Hepatocyte (in vitro differentiated cells): ENCODE results near the gene POLR2F. TPM values are rescaled to one million over a fixed set of nuclear protein-coding genes. Genes with fewer than 3 reads are reported as not detected.

Source experiments
- DNase-seq: peaks from one replicate; pipeline ENCODE4 v3.0.0-alpha.2; 2016; ENCODE audit warnings: low spot score
- H2AFZ ChIP-seq: fragments of 200-600 bp; sonication (generic); 2 replicates; pipeline ENCODE4 v1.6.0; 2016; ENCODE audit warnings: antibody characterized with exemption, mild to moderate bottlenecking
- H3K27ac ChIP-seq: fragments of 200-600 bp; sonication (generic); 2 replicates; pipeline ENCODE4 v1.5.1; 2016; ENCODE audit warnings: mild to moderate bottlenecking
- H3K27me3 ChIP-seq: fragments of 200-600 bp; sonication (generic); 2 replicates; pipeline ENCODE4 v1.6.1; 2016
- H3K36me3 ChIP-seq: fragments of 200-600 bp; sonication (generic); replicated peaks from 2 replicates; pipeline ENCODE4 v1.5.1; 2016; ENCODE audit warnings: low read depth; ENCODE audit not compliant: insufficient read depth
- H3K4me1 ChIP-seq: fragments of 200-600 bp; sonication (generic); 2 replicates; pipeline ENCODE4 v1.5.1; 2016; ENCODE audit warnings: mild to moderate bottlenecking, moderate library complexity; ENCODE audit not compliant: insufficient read depth
- H3K4me2 ChIP-seq: fragments of 200-600 bp; sonication (generic); 2 replicates; pipeline ENCODE4 v1.6.0; 2016
- H3K4me3 ChIP-seq: fragments of 200-600 bp; sonication (generic); 2 replicates; pipeline ENCODE4 v1.5.1; 2016; ENCODE audit warnings: mild to moderate bottlenecking
- H3K79me2 ChIP-seq: fragments of 200-600 bp; sonication (generic); 2 replicates; pipeline ENCODE4 v1.6.0; 2017; ENCODE audit warnings: mild to moderate bottlenecking
- H3K9me2 ChIP-seq: fragments of 200-600 bp; sonication (generic); replicated peaks from 2 replicates; pipeline ENCODE4 v1.6.0; 2017; ENCODE audit warnings: mild to moderate bottlenecking; ENCODE audit not compliant: insufficient read depth
- H3K9me3 ChIP-seq: fragments of 200-600 bp; sonication (generic); 2 replicates; pipeline ENCODE4 v1.5.1; 2016; ENCODE audit warnings: low read depth, mild to moderate bottlenecking
- H4K20me1 ChIP-seq: fragments of 200-600 bp; sonication (generic); 2 replicates; pipeline ENCODE4 v1.6.0; 2016; ENCODE audit warnings: mild to moderate bottlenecking; ENCODE audit not compliant: insufficient read depth, poor library complexity, severe bottlenecking
- EZH2 ChIP-seq: fragments of 200-600 bp; sonication (generic); IDR thresholded peaks from 2 replicates; pipeline ENCODE4 v1.6.1; 2016; ENCODE audit warnings: antibody characterized with exemption, mild to moderate bottlenecking, borderline replicate concordance
- EZH2phosphoT487 ChIP-seq: fragments of 200-600 bp; sonication (generic); IDR thresholded peaks from one replicate; pipeline ENCODE4 v1.6.1; 2018; ENCODE audit warnings: antibody characterized with exemption, mild to moderate bottlenecking, low read depth, moderate library complexity; ENCODE audit not compliant: unreplicated experiment, severe bottlenecking
- whole genome bisulfite sequencing: methylation state at CpG from one replicate; pipeline ENCODE4 v1.1.6; 2016; ENCODE audit warnings: low lambda C conversion rate; ENCODE audit errors: missing lambda C conversion rate; 5-methylcytosine and 5-hydroxymethylcytosine counted together
- polyA plus RNA-seq: library from polyadenylated mRNA; unstranded; fragments of >200 nt; fragmentation: Nextera tagmentation; extraction: Ambion mirVana; gene quantifications from 2 replicates; pipeline ENCODE4 v1.2.1, GENCODE V29; 2016
- total RNA-seq: library from RNA; depleted of rRNA; stranded (reverse); fragments of >200 nt; gene quantifications from 2 replicates; pipeline ENCODE4 v1.2.3, GENCODE V29; 2014
- TF ChIP-seq, protein P1 (sequence below): fragments of 200-600 bp; sonication (generic); IDR thresholded peaks from 2 replicates; pipeline ENCODE4 v1.5.1; 2016; ENCODE audit warnings: antibody characterized with exemption, mild to moderate bottlenecking; ENCODE audit not compliant: poor library complexity

POLR2F gene
- total RNA-seq, result 59.4 and 74.3 TPM in 2 replicates
- 119 and 129 TPM in 2 replicates for polyA plus RNA-seq

- Histone ChIP-seq H3K9me3 (no peaks in the 10 kb centered on the region), H3K4me1 (peaks cover 14% of the 10 kb centered on the region), H3K4me3 (peak within 1 kb of the TSS; percentile 46), H3K27me3 (no peaks in the 10 kb centered on the region), H4K20me1 (no peaks in the 10 kb centered on the region), H3K36me3 (no peaks in the 10 kb centered on the region), H3K79me2 (peaks cover 30% of the 10 kb centered on the region), H2AFZ (peak within 1 kb of the TSS; percentile 90), H3K4me2 (peak within 1 kb of the TSS; percentile 93), H3K27ac (no peak within 1 kb of the TSS), H3K9me2 (no peaks in the 10 kb centered on the region)
- under 1% methylated on average over 45 of the region's 52 CpGs for WGBS
- TF ChIP-seq, protein P1, sequence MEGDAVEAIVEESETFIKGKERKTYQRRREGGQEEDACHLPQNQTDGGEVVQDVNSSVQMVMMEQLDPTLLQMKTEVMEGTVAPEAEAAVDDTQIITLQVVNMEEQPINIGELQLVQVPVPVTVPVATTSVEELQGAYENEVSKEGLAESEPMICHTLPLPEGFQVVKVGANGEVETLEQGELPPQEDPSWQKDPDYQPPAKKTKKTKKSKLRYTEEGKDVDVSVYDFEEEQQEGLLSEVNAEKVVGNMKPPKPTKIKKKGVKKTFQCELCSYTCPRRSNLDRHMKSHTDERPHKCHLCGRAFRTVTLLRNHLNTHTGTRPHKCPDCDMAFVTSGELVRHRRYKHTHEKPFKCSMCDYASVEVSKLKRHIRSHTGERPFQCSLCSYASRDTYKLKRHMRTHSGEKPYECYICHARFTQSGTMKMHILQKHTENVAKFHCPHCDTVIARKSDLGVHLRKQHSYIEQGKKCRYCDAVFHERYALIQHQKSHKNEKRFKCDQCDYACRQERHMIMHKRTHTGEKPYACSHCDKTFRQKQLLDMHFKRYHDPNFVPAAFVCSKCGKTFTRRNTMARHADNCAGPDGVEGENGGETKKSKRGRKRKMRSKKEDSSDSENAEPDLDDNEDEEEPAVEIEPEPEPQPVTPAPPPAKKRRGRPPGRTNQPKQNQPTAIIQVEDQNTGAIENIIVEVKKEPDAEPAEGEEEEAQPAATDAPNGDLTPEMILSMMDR, result no peak
- TF ChIP-seq EZH2 (no peak), EZH2phosphoT487 (no peak)
- peak; percentile 99 for DNase-seq
Measured at GRCh38 chr22:37953437-37954179, at the start of gene POLR2F, which contains the start of gene C22orf23. Gene POLR2F, plus strand, starts transcription at chr22:37953699. Its CDS starts 89 bp downstream, at chr22:37953788. Gene C22orf23, minus strand, starts transcription at chr22:37953601. Its CDS starts 452 bp downstream, at chr22:37953149.

GRCh38 chr22:37904572-37905533 is 48.6 kb upstream of the POLR2F start:
- Histone ChIP-seq H3K4me3 (no peak overlapping the region), H3K36me3 (no peaks in the 10 kb centered on the region), H3K4me2 (peak overlapping the region; percentile 78), H2AFZ (peak overlapping the region; percentile 55), H3K27ac (peak overlapping the region; percentile 92), H3K27me3 (no peaks in the 10 kb centered on the region), H3K79me2 (peaks cover 23% of the 10 kb centered on the region), H4K20me1 (no peaks in the 10 kb centered on the region), H3K9me3 (no peaks in the 10 kb centered on the region), H3K4me1 (peaks cover 18% of the 10 kb centered on the region), H3K9me2 (no peaks in the 10 kb centered on the region)
- TF ChIP-seq EZH2phosphoT487 (no peak), EZH2 (no peak)
- TF ChIP-seq, protein P1, result no peak
- DNase-seq, result peak; percentile 84
- 64% methylated on average over 10 of the region's 10 CpGs for WGBS

DNA sequence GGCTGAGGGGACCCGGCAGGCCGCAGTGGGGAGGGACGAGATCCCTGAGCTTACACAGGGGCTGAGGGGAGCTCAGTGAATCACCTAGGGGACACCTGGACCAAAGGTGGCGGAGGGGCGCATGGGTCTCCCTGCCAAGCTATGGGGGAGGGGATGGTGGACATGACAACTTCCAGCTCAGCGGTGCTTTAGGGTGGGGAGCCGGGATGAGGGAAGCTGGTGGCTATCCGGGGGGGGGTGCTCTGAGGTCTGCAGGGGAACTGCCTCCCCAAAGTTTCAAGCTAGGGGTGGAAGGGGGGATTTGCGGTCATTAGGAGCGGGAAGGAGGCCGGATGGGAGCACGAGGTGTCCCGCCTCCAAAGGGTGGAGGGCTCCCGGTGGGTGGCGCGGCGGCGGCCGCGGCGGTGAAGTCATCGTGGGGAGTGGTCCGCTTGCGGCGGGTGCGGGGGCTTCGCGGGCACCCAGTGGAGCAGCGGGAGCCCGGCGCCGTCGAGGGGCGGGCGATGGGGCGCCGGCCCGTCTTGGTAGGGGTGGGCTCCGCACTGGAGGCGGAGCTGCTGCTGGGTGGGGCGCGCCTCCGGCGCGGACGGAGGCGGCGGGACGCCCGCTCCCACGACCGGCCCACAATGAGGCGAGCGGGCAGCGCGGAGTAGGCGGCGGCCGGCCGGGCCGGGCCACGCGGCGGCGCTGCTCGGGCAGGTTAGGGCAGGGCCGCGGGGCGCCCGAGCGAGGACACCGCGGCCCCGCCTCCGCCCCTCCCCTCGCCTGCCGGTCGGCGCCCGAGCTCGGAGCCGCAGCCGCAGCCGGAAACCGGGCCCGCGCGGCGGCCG is 47.8 kb upstream of the POLR2F start, which contains the start of gene MICALL1:
MICALL1 (plus strand) TSS at position 764 of the 830 bp plus-strand sequence. CDS start 126 bp downstream, outside the sequence.
- H3K4me3 ChIP-seq, result peak within 1 kb of the TSS; percentile 72
- peak within 1 kb of the TSS; percentile 56 for H2AFZ ChIP-seq
- 10% methylated on average over 43 of the region's 90 CpGs for WGBS
- peak within 1 kb of the TSS; percentile 99 for H3K4me2 ChIP-seq
- peaks cover 18% of the 10 kb centered on the region for H3K4me1 ChIP-seq
- no peaks in the 10 kb centered on the region for H3K27me3 ChIP-seq
- no peaks in the 10 kb centered on the region for H3K36me3 ChIP-seq
- H3K9me2 ChIP-seq, result no peaks in the 10 kb centered on the region
- no peaks in the 10 kb centered on the region for H3K9me3 ChIP-seq
- DNase-seq, result peak; percentile 93
- H3K27ac ChIP-seq, result peak within 1 kb of the TSS; percentile 92
- H4K20me1 ChIP-seq, result no peaks in the 10 kb centered on the region
- TF ChIP-seq EZH2 (no peak), EZH2phosphoT487 (no peak)
- TF ChIP-seq, protein P1, result peak; percentile 20
- H3K79me2 ChIP-seq, result peaks cover 27% of the 10 kb centered on the region
